Caco-2 (cell line): ENCODE measurements around the gene DOCK4. TPM values are rescaled to one million over a fixed set of nuclear protein-coding genes. Genes with fewer than 3 reads are reported as not detected.

Experiments used
- BruUV-seq: library from RNA; stranded (reverse); fragments of 400-500 nt; replicated peaks from 2 replicates; lab custom pipeline; 2021; lab: Mats Ljungman, UMichigan
- CTCF ChIA-PET: fragments of 300-600 bp; sonication (Branson Sonifier 250); formaldehyde crosslinking; loops from one replicate; lab custom pipeline; 2022; ENCODE audit warnings: antibody characterized with exemption; lab: Charles Lee
- POLR2A ChIA-PET: fragments of 300-600 bp; sonication (Branson Sonifier 250); formaldehyde crosslinking; loops from one replicate; lab custom pipeline; 2022; ENCODE audit warnings: antibody characterized with exemption; lab: Charles Lee
- DNase-seq, 2 experiments: peaks; one replicate each; pipeline versions ENCODE4 v3.0.0 to v3.0.0-alpha.2; 2020 to 2022
- H3K27me3 ChIP-seq: replicated peaks from 2 replicates; pipeline ENCODE4 v1.6.0; 2011; ENCODE audit warnings: low read length; ENCODE audit not compliant: control insufficient read depth, insufficient read depth
- H3K36me3 ChIP-seq: 2 replicates; pipeline ENCODE4 v1.5.1; 2011; ENCODE audit warnings: low read length; ENCODE audit not compliant: control insufficient read depth, insufficient read depth
- H3K4me1 ChIP-seq: fragments of 250-450 bp; sonication (Bioruptor Pico); 2 replicates; pipeline ENCODE4 v1.5.1; 2020; ENCODE audit warnings: mild to moderate bottlenecking
- H3K4me3 ChIP-seq: 2 replicates; pipeline ENCODE4 v1.5.1; 2011; ENCODE audit warnings: low read depth, mild to moderate bottlenecking, control low read depth, low read length
- H3K9me3 ChIP-seq: fragments of 250-450 bp; sonication (Bioruptor Pico); 2 replicates; pipeline ENCODE4 v1.5.1; 2020; ENCODE audit warnings: mild to moderate bottlenecking, moderate library complexity
- H3K27ac Mint-ChIP-seq: one replicate; pipeline ENCODE4 v1.8.0; 2022; ENCODE audit warnings: mixed read lengths; ENCODE audit not compliant: unreplicated experiment
- H3K27me3 Mint-ChIP-seq: one replicate; pipeline ENCODE4 v1.8.0; 2022; ENCODE audit warnings: mixed read lengths; ENCODE audit not compliant: insufficient read depth, unreplicated experiment
- H3K36me3 Mint-ChIP-seq: one replicate; pipeline ENCODE4 v1.8.0; 2022; ENCODE audit warnings: mild to moderate bottlenecking, mixed read lengths; ENCODE audit not compliant: insufficient read depth, unreplicated experiment
- H3K4me1 Mint-ChIP-seq: one replicate; pipeline ENCODE4 v1.8.0; 2022; ENCODE audit warnings: low read depth, mixed read lengths; ENCODE audit not compliant: unreplicated experiment
- H3K4me3 Mint-ChIP-seq: one replicate; pipeline ENCODE4 v1.8.0; 2022; ENCODE audit warnings: mild to moderate bottlenecking, moderate library complexity, mixed read lengths; ENCODE audit not compliant: unreplicated experiment
- H3K9me3 Mint-ChIP-seq: one replicate; pipeline ENCODE4 v1.8.0; 2022; ENCODE audit warnings: mixed read lengths; ENCODE audit not compliant: unreplicated experiment
- intact Hi-C: fragments of 100-400 bp; cut with micrococcal nuclease; formaldehyde crosslinking; loops from one replicate; pipeline ENCODE4 v1.10.0; 2022; ENCODE audit not compliant: unreplicated experiment
- total RNA-seq: library from RNA; stranded (reverse); gene quantifications from 2 replicates; pipeline ENCODE4 v1.2.3, GENCODE V29; 2022
- TF ChIP-seq, protein P1 (sequence below), 2 experiments: fragments of 200-600 bp in 1 of 2; IDR thresholded peaks; 1 replicate in 1 of 2; 2 replicates in 1 of 2; pipeline versions ENCODE4 v1.5.1 to v1.8.0; 2011 to 2022; ENCODE audit warnings: antibody characterized with exemption in 1 of 2, control low read depth in 1 of 2, inconsistent platforms in 1 of 2, low read depth in 1 of 2, low read length in 1 of 2, mild to moderate bottlenecking in 1 of 2, moderate library complexity in 1 of 2; ENCODE audit not compliant: insufficient read depth in 1 of 2, severe bottlenecking in 1 of 2, unreplicated experiment in 1 of 2

Gene DOCK4
- total RNA-seq, 1 experiment from 2014 or later, result 2.0 TPM

DNA sequence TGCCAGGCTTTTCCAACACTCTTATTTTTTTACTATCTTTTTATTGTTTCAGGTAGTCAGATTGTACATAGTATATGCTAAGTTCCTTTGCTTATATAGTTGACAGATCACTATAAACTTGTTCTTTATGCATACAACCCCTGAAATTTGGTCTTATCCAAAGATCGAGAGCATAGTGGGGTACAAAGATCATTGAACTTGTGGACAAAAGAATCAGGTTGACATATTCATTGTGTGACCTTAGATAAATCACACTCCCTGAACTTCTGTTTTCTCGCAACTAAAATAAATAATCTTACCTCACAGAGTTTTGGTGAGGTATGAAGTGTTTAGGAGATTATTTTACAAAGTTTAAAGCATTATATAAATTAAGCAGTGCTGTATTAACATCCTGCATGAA lies 22.4 kb upstream of the DOCK4 start:
- Histone ChIP-seq H3K36me3 (no peaks in the 10 kb centered on the region), H3K9me3 (no peaks in the 10 kb centered on the region), H3K4me1 (no peaks in the 10 kb centered on the region), H3K27me3 (no peaks in the 10 kb centered on the region), H3K4me3 (no peak overlapping the region)
- H3K9me3 Mint-ChIP-seq, result no peaks in the 10 kb centered on the region
- CTCF ChIA-PET, result no interaction called here
- no peak for DNase-seq
- no peaks in the 10 kb centered on the region for H3K36me3 Mint-ChIP-seq
- TF ChIP-seq, protein P1, sequence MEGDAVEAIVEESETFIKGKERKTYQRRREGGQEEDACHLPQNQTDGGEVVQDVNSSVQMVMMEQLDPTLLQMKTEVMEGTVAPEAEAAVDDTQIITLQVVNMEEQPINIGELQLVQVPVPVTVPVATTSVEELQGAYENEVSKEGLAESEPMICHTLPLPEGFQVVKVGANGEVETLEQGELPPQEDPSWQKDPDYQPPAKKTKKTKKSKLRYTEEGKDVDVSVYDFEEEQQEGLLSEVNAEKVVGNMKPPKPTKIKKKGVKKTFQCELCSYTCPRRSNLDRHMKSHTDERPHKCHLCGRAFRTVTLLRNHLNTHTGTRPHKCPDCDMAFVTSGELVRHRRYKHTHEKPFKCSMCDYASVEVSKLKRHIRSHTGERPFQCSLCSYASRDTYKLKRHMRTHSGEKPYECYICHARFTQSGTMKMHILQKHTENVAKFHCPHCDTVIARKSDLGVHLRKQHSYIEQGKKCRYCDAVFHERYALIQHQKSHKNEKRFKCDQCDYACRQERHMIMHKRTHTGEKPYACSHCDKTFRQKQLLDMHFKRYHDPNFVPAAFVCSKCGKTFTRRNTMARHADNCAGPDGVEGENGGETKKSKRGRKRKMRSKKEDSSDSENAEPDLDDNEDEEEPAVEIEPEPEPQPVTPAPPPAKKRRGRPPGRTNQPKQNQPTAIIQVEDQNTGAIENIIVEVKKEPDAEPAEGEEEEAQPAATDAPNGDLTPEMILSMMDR (IDR thresholded peaks at IDR 0.05; ENCODE audit: insufficient read depth in 1 of 2, low read depth in 1 of 2, low read length in 1 of 2, severe bottlenecking in 1 of 2, unreplicated experiment in 1 of 2), result no peak
- no peaks in the 10 kb centered on the region for H3K27me3 Mint-ChIP-seq
- H3K27ac Mint-ChIP-seq, result no peak overlapping the region
- POLR2A ChIA-PET, result no interaction called here
- H3K4me1 Mint-ChIP-seq, result no peaks in the 10 kb centered on the region
- H3K4me3 Mint-ChIP-seq, result no peak overlapping the region
- intact Hi-C loops, result no loop called here
- no TSS peak for BruUV-seq

- BruUV-seq, result no TSS peak
- no peaks in the 10 kb centered on the region for H3K36me3 Mint-ChIP-seq
Measured at GRCh38 chr7:112226701-112227276, 20.6 kb upstream of the DOCK4 start.

DNA sequence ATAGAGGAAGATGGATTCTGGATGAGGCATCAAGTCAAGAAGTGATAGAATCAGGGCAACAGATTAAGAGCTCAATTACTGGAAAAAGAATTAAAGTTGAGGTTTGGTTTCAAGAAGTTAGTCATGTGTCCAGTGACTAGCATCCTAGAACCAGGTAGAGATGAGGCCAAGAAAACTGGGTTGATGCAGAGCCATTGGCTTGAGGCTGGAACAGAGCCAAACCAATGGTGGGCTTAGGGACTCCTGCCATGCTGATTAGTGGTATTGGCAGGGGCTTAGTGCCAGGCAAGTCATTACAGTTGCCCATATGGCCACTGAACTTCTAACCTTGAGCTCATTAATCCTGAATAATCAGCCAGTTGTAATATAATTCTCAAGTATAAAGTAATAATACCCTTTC lies 18.8 kb upstream of the DOCK4 start:
- intact Hi-C loops, result no loop called here
- Histone ChIP-seq H3K4me1 (no peaks in the 10 kb centered on the region), H3K4me3 (no peak overlapping the region), H3K36me3 (no peaks in the 10 kb centered on the region), H3K9me3 (no peaks in the 10 kb centered on the region), H3K27me3 (no peaks in the 10 kb centered on the region)
- no TSS peak for BruUV-seq
- TF ChIP-seq, protein P1 (IDR thresholded peaks at IDR 0.05; ENCODE audit: insufficient read depth in 1 of 2, low read depth in 1 of 2, low read length in 1 of 2, severe bottlenecking in 1 of 2, unreplicated experiment in 1 of 2), result no peak
- Mint-ChIP-seq H3K4me1 (no peaks in the 10 kb centered on the region), H3K4me3 (no peak overlapping the region), H3K9me3 (no peaks in the 10 kb centered on the region), H3K27ac (no peak overlapping the region), H3K36me3 (no peaks in the 10 kb centered on the region), H3K27me3 (no peaks in the 10 kb centered on the region)
- ChIA-PET CTCF (no interaction called here), POLR2A (no interaction called here)
- DNase-seq, result no peak

More at GRCh38 chr7:112226701-112227276, 20.6 kb upstream of the DOCK4 start:
- no peak for DNase-seq
- no peaks in the 10 kb centered on the region for H3K27me3 Mint-ChIP-seq
- no peak overlapping the region for H3K27ac Mint-ChIP-seq
- TF ChIP-seq, protein P1 (IDR thresholded peaks at IDR 0.05; ENCODE audit: insufficient read depth in 1 of 2, low read depth in 1 of 2, low read length in 1 of 2, severe bottlenecking in 1 of 2, unreplicated experiment in 1 of 2), result no peak
- no peak overlapping the region for H3K4me3 Mint-ChIP-seq
- H3K9me3 Mint-ChIP-seq, result no peaks in the 10 kb centered on the region
- Histone ChIP-seq H3K4me1 (no peaks in the 10 kb centered on the region), H3K27me3 (no peaks in the 10 kb centered on the region), H3K4me3 (no peak overlapping the region), H3K36me3 (no peaks in the 10 kb centered on the region), H3K9me3 (no peaks in the 10 kb centered on the region)
- CTCF ChIA-PET, result no interaction called here
- intact Hi-C loops, result no loop called here
- H3K4me1 Mint-ChIP-seq, result no peaks in the 10 kb centered on the region
- POLR2A ChIA-PET, result no interaction called here
